SU-DHL-6 (cell line): ENCODE measurements around the gene CAMSAP3.

Experiments
- CTCF ChIP-seq: fragments of 200-600 bp; sonication (generic); IDR thresholded peaks from one replicate; pipeline ENCODE4 v1.5.1; 2017; ENCODE audit warnings: antibody characterized with exemption, mild to moderate bottlenecking, low read length, moderate library complexity; ENCODE audit not compliant: insufficient read depth, poor library complexity, severe bottlenecking
- EZH2phosphoT487 ChIP-seq: fragments of 200-600 bp; sonication (generic), shearing (Covaris generic); conservative IDR thresholded peaks from 2 replicates; pipeline ENCODE4 v1.6.1; 2018; ENCODE audit warnings: mild to moderate bottlenecking, antibody characterized with exemption, low read length, moderate library complexity, mixed read lengths

- no peak for TF ChIP-seq CTCF
- TF ChIP-seq EZH2phosphoT487: no peak
Observed at GRCh38 chr19:7663706-7664105, 68.0 kb downstream of the CAMSAP3 start.
